PC-9 (cell line): ENCODE data around the gene IRX3. TPM values are rescaled to one million over a fixed set of nuclear protein-coding genes. Genes with fewer than 3 reads are reported as not detected.

Source experiments
- BruUV-seq: library from RNA; stranded (reverse); fragments of 400-500 nt; replicated peaks from 2 replicates; lab custom pipeline; 2021; lab: Mats Ljungman, UMichigan
- CTCF ChIA-PET: fragments of 300-600 bp; sonication (Branson Sonifier 250); formaldehyde crosslinking; loops from one replicate; lab custom pipeline; 2022; ENCODE audit warnings: antibody characterized with exemption; lab: Charles Lee
- POLR2A ChIA-PET: fragments of 300-600 bp; sonication (Branson Sonifier 250); formaldehyde crosslinking; loops from one replicate; lab custom pipeline; 2022; ENCODE audit warnings: antibody characterized with exemption; ENCODE audit not compliant: unreplicated experiment; lab: Charles Lee
- DNase-seq, 2 experiments: peaks; one replicate each; pipeline versions ENCODE4 v3.0.0 to v3.0.0-alpha.2; 2015 to 2022; ENCODE audit warnings: mixed read lengths in 1 of 2
- H2AFZ ChIP-seq: fragments of 200-600 bp; sonication (generic); 2 replicates; pipeline ENCODE4 v1.8.1; 2017; ENCODE audit warnings: antibody characterized with exemption
- H3F3A ChIP-seq: fragments of 200-600 bp; sonication (generic); 2 replicates; pipeline ENCODE4 v1.8.1; 2017; ENCODE audit warnings: antibody characterized with exemption, mild to moderate bottlenecking, low read depth; ENCODE audit not compliant: insufficient read depth
- H3K27ac ChIP-seq: fragments of 200-600 bp; sonication (generic); 2 replicates; pipeline ENCODE4 v1.6.1; 2016; ENCODE audit warnings: mixed run types
- H3K27me3 ChIP-seq: fragments of 200-600 bp; sonication (generic); 2 replicates; pipeline ENCODE4 v1.6.1; 2016; ENCODE audit warnings: low read depth, mixed run types; ENCODE audit not compliant: insufficient read depth
- H3K36me3 ChIP-seq: fragments of 200-600 bp; sonication (generic); 2 replicates; pipeline ENCODE4 v1.6.1; 2016; ENCODE audit warnings: low read depth, mixed run types
- H3K4me1 ChIP-seq: fragments of 200-600 bp; sonication (generic); replicated peaks from 2 replicates; pipeline ENCODE4 v1.6.1; 2016; ENCODE audit warnings: mixed run types; ENCODE audit not compliant: insufficient read depth
- H3K4me2 ChIP-seq: fragments of 200-600 bp; sonication (generic); 2 replicates; pipeline ENCODE4 v1.6.1; 2017; ENCODE audit warnings: mixed run types
- H3K4me3 ChIP-seq: fragments of 200-600 bp; sonication (generic); 2 replicates; pipeline ENCODE4 v1.6.1; 2016; ENCODE audit warnings: mixed run types
- H3K79me2 ChIP-seq: fragments of 200-600 bp; sonication (generic); 2 replicates; pipeline ENCODE4 v1.6.1; 2017; ENCODE audit warnings: low read depth, mixed run types
- H3K9me2 ChIP-seq: fragments of 200-600 bp; sonication (generic); 2 replicates; pipeline ENCODE4 v1.8.1; 2017; ENCODE audit warnings: mild to moderate bottlenecking; ENCODE audit not compliant: insufficient read depth
- H3K9me3 ChIP-seq: fragments of 200-600 bp; sonication (generic); 2 replicates; pipeline ENCODE4 v1.8.1; 2016; ENCODE audit warnings: low read depth; ENCODE audit not compliant: insufficient read depth
- H4K20me1 ChIP-seq: fragments of 200-600 bp; sonication (generic); 2 replicates; pipeline ENCODE4 v1.8.1; 2017; ENCODE audit not compliant: insufficient read depth
- EZH2 ChIP-seq: fragments of 200-600 bp; sonication (generic); IDR thresholded peaks from 2 replicates; pipeline ENCODE4 v1.8.0; 2017; ENCODE audit warnings: antibody characterized with exemption, low read depth
- intact Hi-C: fragments of 100-400 bp; cut with micrococcal nuclease; formaldehyde crosslinking; loops from one replicate; pipeline ENCODE4 v1.10.0; 2022; ENCODE audit not compliant: unreplicated experiment
- total RNA-seq: library from RNA; stranded (reverse); gene quantifications from 2 replicates; pipeline ENCODE4 v1.2.3, GENCODE V29; 2021
- TF ChIP-seq, protein P1 (sequence below): fragments of 200-600 bp; sonication (generic); conservative IDR thresholded peaks from 2 replicates; pipeline ENCODE4 v1.6.1; 2017; ENCODE audit warnings: mixed run types, antibody characterized with exemption, mild to moderate bottlenecking, moderate library complexity

The IRX3 gene
- total RNA-seq, 1 experiment from 2014 or later: 13.1 TPM

DNA sequence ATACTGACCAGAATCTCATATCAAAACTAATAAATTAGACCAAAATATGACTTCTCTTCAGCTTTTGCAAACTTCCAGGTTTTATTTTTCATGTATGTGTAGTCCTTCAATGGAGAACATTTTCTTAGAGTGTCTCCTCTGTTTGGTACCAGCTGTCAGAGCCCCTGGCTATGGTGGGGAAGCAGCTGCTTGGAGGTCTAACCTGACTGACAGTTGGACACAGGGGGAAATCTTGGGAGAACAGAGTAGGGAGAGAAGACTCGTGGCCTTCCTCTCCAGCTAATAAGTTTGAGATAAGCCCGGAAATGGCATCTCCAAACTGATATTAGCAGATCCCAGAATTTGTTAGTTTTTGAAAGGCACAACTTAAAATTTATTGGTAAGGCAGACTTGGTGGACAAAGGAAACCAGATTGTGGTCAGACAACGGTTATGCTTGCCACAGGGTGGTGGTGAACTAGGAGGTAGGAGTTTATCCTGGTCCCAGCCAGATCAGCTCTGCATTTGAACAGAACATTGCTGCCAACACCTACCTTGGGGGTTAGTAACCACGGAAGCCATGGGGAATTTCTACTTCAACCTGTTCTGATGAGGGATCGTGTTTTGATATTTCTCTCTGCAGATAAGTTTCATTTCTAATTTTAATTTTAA, 39.2 kb upstream of the IRX3 start:
- POLR2A ChIA-PET: no interaction called here
- CTCF ChIA-PET: no interaction called here
- BruUV-seq: no TSS peak
- H3K4me3 ChIP-seq: no peak overlapping the region
- H3F3A ChIP-seq: no peaks in the 10 kb centered on the region
- no peak overlapping the region for H2AFZ ChIP-seq
- H3K9me3 ChIP-seq: no peaks in the 10 kb centered on the region
- H3K9me2 ChIP-seq: no peaks in the 10 kb centered on the region
- intact Hi-C loops: no loop called here
- H3K27me3 ChIP-seq: no peaks in the 10 kb centered on the region
- no peak overlapping the region for H3K27ac ChIP-seq
- DNase-seq: no peak
- H4K20me1 ChIP-seq: no peaks in the 10 kb centered on the region
- no peaks in the 10 kb centered on the region for H3K4me1 ChIP-seq
- TF ChIP-seq, protein P1, sequence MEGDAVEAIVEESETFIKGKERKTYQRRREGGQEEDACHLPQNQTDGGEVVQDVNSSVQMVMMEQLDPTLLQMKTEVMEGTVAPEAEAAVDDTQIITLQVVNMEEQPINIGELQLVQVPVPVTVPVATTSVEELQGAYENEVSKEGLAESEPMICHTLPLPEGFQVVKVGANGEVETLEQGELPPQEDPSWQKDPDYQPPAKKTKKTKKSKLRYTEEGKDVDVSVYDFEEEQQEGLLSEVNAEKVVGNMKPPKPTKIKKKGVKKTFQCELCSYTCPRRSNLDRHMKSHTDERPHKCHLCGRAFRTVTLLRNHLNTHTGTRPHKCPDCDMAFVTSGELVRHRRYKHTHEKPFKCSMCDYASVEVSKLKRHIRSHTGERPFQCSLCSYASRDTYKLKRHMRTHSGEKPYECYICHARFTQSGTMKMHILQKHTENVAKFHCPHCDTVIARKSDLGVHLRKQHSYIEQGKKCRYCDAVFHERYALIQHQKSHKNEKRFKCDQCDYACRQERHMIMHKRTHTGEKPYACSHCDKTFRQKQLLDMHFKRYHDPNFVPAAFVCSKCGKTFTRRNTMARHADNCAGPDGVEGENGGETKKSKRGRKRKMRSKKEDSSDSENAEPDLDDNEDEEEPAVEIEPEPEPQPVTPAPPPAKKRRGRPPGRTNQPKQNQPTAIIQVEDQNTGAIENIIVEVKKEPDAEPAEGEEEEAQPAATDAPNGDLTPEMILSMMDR: no peak
- no peak for TF ChIP-seq EZH2
- H3K36me3 ChIP-seq: no peaks in the 10 kb centered on the region
- H3K79me2 ChIP-seq: no peaks in the 10 kb centered on the region
- H3K4me2 ChIP-seq: no peak overlapping the region

DNA sequence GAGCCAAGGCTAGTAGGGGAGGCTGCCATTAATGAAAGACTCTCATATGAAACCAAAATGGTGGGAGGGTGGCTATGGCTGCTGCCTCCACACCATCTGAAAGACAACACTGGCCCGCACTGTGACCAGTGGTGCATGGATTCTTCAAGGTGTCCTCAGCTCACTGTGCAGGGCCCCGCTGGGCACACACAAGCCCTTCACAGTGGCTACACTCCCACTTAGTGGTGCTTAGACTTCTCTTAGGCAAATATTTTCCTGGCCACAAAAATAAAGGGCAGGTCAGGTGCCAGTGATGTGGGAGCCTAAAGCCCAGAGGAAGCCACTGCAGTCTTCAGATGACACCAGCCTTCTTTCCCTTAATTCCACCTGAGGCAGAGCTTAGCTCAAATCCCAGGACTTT, 38.1 kb upstream of the IRX3 start:
- no peaks in the 10 kb centered on the region for H3K9me2 ChIP-seq
- BruUV-seq: no TSS peak
- H3F3A ChIP-seq: no peaks in the 10 kb centered on the region
- H3K27ac ChIP-seq: no peak overlapping the region
- no peaks in the 10 kb centered on the region for H3K27me3 ChIP-seq
- H3K79me2 ChIP-seq: no peaks in the 10 kb centered on the region
- DNase-seq: no peak
- intact Hi-C loops: no loop called here
- no peaks in the 10 kb centered on the region for H3K4me1 ChIP-seq
- ChIA-PET CTCF (no interaction called here), POLR2A (no interaction called here)
- H3K36me3 ChIP-seq: no peaks in the 10 kb centered on the region
- H4K20me1 ChIP-seq: no peaks in the 10 kb centered on the region
- no peak overlapping the region for H3K4me3 ChIP-seq
- H3K4me2 ChIP-seq: no peak overlapping the region
- TF ChIP-seq EZH2: no peak
- TF ChIP-seq, protein P1: no peak
- H2AFZ ChIP-seq: no peak overlapping the region
- no peaks in the 10 kb centered on the region for H3K9me3 ChIP-seq

DNA sequence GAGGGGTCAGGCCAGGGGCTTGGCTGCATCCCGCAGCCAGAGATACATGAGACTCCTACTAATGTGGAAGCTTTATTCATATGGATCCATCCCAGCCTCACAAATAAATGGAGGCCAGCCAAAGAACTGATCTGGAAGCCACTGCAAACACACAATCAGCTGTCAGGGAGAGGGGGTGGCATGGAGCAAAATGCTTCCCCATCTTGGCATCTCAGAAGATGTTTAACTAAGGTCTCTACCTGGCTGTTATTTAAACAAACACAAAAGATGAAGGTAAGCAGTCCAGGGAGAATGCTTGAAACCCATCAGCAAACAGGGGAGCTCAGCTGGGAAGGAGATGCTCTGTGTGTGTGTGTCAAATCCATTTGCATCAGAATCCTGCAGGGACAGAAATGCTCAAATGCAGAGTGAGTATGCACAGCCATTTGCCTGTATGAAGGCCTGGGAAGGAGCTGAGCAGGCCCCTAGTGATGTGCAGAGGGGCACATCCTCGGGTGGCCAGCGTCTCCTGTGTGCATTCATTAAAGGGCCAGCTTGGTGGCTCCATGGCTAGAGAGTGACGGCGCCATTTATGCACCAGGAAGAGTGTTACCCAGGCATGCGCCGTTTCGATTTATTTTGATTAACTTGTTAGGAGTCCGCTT, 34.2 kb upstream of the IRX3 start:
- H3K27me3 ChIP-seq: no peaks in the 10 kb centered on the region
- H3K9me2 ChIP-seq: no peaks in the 10 kb centered on the region
- ChIA-PET POLR2A (interaction anchor here (0.7 kb wide), 1 partner anchor 303 kb away, joined by 3 read pairs; no protein-coding TSS in a partner anchor), CTCF (no interaction called here)
- H3K4me2 ChIP-seq: no peak overlapping the region
- DNase-seq: no peak
- intact Hi-C loops: no loop called here
- TF ChIP-seq EZH2: no peak
- no peaks in the 10 kb centered on the region for H3K79me2 ChIP-seq
- H3K9me3 ChIP-seq: no peaks in the 10 kb centered on the region
- H4K20me1 ChIP-seq: no peaks in the 10 kb centered on the region
- no peak overlapping the region for H3K4me3 ChIP-seq
- no peaks in the 10 kb centered on the region for H3F3A ChIP-seq
- no peak overlapping the region for H2AFZ ChIP-seq
- H3K4me1 ChIP-seq: no peaks in the 10 kb centered on the region
- BruUV-seq: no TSS peak
- H3K36me3 ChIP-seq: no peaks in the 10 kb centered on the region
- H3K27ac ChIP-seq: no peak overlapping the region
